Smooth muscle cell (in vitro differentiated cells): ENCODE data around the gene BRINP1. TPM values are rescaled to one million over a fixed set of nuclear protein-coding genes. Genes with fewer than 3 reads are reported as not detected.

Experiments
- DNase-seq: peaks from one replicate; lab custom pipeline; 2025; ENCODE audit not compliant: unreplicated experiment; lab: John Stamatoyannopoulos, UW
- H2AFZ ChIP-seq: fragments of 200-600 bp; sonication (generic); 2 replicates; pipeline ENCODE4 v1.6.0; 2016; ENCODE audit warnings: antibody characterized with exemption, low read depth, mild to moderate bottlenecking
- H3F3A ChIP-seq: fragments of 200-600 bp; sonication (generic); 2 replicates; pipeline ENCODE4 v1.6.0; 2017; ENCODE audit warnings: antibody characterized with exemption, low read depth
- H3K27ac ChIP-seq: fragments of 200-600 bp; sonication (generic); 2 replicates; pipeline ENCODE4 v1.5.1; 2016; ENCODE audit warnings: low read depth, mild to moderate bottlenecking
- H3K27me3 ChIP-seq: fragments of 200-600 bp; sonication (generic); 2 replicates; pipeline ENCODE4 v1.6.1; 2016; ENCODE audit warnings: low read depth, mild to moderate bottlenecking
- H3K36me3 ChIP-seq: fragments of 200-600 bp; sonication (generic); 2 replicates; pipeline ENCODE4 v1.5.1; 2016; ENCODE audit warnings: low read depth
- H3K4me1 ChIP-seq: fragments of 200-600 bp; sonication (generic); 2 replicates; pipeline ENCODE4 v1.5.1; 2016; ENCODE audit warnings: low read depth
- H3K4me2 ChIP-seq: fragments of 200-600 bp; sonication (generic); 2 replicates; pipeline ENCODE4 v1.6.0; 2016; ENCODE audit warnings: mild to moderate bottlenecking
- H3K4me3 ChIP-seq: fragments of 200-600 bp; sonication (generic); 2 replicates; pipeline ENCODE4 v1.5.1; 2016; ENCODE audit warnings: mild to moderate bottlenecking
- H3K79me2 ChIP-seq: fragments of 200-600 bp; sonication (generic); 2 replicates; pipeline ENCODE4 v1.6.0; 2016; ENCODE audit warnings: low read depth, mild to moderate bottlenecking
- H3K9ac ChIP-seq: fragments of 200-600 bp; sonication (generic); 2 replicates; pipeline ENCODE4 v1.6.0; 2016; ENCODE audit warnings: low read depth
- H3K9me3 ChIP-seq: fragments of 200-600 bp; sonication (generic); replicated peaks from 2 replicates; pipeline ENCODE4 v1.5.1; 2016; ENCODE audit warnings: low read depth
- H4K20me1 ChIP-seq: fragments of 200-600 bp; sonication (generic); 2 replicates; pipeline ENCODE4 v1.6.0; 2016; ENCODE audit warnings: low read depth
- WGBS: methylation state at CpG from one replicate; pipeline ENCODE4 v1.1.7; 2016; ENCODE audit warnings: low lambda C conversion rate; 5-methylcytosine and 5-hydroxymethylcytosine counted together
- polyA plus RNA-seq: library from polyadenylated mRNA; unstranded; fragments of >200 nt; fragmentation: Nextera tagmentation; extraction: Ambion mirVana; gene quantifications from 2 replicates; pipeline ENCODE4 v1.2.1, GENCODE V29; 2016
- total RNA-seq: library from RNA; depleted of rRNA; stranded (reverse); fragments of >200 nt; gene quantifications from 2 replicates; pipeline ENCODE4 v1.2.3, GENCODE V29; 2014
- TF ChIP-seq, protein P1 (sequence below): fragments of 200-600 bp; sonication (generic); IDR thresholded peaks from 2 replicates; pipeline ENCODE4 v1.5.1; 2017; ENCODE audit warnings: borderline replicate concordance, mild to moderate bottlenecking, antibody characterized with exemption; ENCODE audit not compliant: insufficient read depth, poor library complexity, severe bottlenecking

BRINP1 gene
- total and polyA plus RNA-seq, 2 experiments from 2014 or later = 0.19 to 0.45 TPM

DNA sequence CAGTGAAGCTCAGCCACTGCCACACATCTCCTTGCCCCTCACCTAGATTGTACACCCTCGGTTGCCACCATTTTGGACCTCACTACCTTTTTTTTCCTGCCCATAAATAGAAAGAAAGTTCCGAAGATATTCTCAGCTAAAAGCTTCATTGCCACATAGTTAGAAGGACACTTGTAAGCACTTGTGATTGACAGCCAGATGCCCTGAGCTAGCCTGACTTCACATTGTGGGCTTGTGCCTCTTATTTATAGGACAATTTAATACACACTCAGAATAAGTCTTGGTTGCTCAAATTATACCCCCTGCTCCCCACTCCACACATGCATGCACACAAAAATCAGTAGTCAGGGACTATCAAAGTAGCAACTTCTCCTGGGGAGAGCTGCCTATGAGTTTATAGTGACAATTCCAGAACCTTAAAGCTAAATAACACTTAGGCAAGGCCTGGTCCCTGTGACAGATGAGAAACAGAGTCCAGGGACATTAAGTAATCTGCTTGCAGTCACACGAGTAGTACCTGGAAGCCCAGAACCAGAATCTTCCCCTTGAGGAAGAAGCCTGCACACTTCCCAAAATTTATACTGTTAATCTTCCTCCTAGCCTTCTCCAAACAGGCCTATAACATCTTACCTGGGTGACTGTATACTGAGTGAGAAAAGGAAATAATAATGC, 184.8 kb downstream of the BRINP1 start:
- Histone ChIP-seq H4K20me1 (no peaks in the 10 kb centered on the region), H3K9me3 (no peaks in the 10 kb centered on the region), H3K4me3 (no peak overlapping the region), H3F3A (no peaks in the 10 kb centered on the region), H3K79me2 (no peaks in the 10 kb centered on the region), H3K4me1 (no peaks in the 10 kb centered on the region), H2AFZ (no peak overlapping the region), H3K4me2 (no peak overlapping the region), H3K27me3 (no peaks in the 10 kb centered on the region), H3K36me3 (no peaks in the 10 kb centered on the region), H3K9ac (no peak overlapping the region), H3K27ac (no peak overlapping the region)
- TF ChIP-seq, protein P1, sequence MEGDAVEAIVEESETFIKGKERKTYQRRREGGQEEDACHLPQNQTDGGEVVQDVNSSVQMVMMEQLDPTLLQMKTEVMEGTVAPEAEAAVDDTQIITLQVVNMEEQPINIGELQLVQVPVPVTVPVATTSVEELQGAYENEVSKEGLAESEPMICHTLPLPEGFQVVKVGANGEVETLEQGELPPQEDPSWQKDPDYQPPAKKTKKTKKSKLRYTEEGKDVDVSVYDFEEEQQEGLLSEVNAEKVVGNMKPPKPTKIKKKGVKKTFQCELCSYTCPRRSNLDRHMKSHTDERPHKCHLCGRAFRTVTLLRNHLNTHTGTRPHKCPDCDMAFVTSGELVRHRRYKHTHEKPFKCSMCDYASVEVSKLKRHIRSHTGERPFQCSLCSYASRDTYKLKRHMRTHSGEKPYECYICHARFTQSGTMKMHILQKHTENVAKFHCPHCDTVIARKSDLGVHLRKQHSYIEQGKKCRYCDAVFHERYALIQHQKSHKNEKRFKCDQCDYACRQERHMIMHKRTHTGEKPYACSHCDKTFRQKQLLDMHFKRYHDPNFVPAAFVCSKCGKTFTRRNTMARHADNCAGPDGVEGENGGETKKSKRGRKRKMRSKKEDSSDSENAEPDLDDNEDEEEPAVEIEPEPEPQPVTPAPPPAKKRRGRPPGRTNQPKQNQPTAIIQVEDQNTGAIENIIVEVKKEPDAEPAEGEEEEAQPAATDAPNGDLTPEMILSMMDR = no peak
- WGBS = 84% methylated on average over 3 of the region's 3 CpGs
- DNase-seq = no peak

DNA sequence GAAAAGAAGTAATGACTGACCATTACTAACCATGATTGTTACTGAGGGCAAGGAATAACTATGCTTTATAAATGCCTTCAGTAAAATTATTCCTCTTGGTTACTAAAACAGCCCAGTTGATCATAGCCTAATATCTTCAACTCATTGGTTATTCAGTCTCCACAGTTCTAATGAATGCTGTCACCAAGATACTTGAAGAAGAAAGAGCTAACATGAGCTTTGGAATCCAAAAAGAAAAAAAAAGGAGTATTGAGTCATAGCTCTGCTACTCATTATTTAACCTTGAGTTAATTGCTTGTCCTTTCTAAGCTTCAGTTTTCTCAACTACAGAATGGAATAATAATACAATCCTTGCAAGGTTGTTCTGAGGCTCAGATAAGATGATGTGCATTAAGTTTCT, 187.7 kb downstream of the BRINP1 start:
- H3K36me3 ChIP-seq = no peaks in the 10 kb centered on the region
- H3K4me1 ChIP-seq = no peaks in the 10 kb centered on the region
- no peaks in the 10 kb centered on the region for H3K27me3 ChIP-seq
- H3F3A ChIP-seq = no peaks in the 10 kb centered on the region
- H3K9ac ChIP-seq = no peak overlapping the region
- no peak overlapping the region for H2AFZ ChIP-seq
- TF ChIP-seq, protein P1 = no peak
- no peak overlapping the region for H3K4me3 ChIP-seq
- no peaks in the 10 kb centered on the region for H4K20me1 ChIP-seq
- H3K9me3 ChIP-seq = no peaks in the 10 kb centered on the region
- H3K79me2 ChIP-seq = no peaks in the 10 kb centered on the region
- no peak overlapping the region for H3K27ac ChIP-seq
- no peak for DNase-seq
- no peak overlapping the region for H3K4me2 ChIP-seq

DNA sequence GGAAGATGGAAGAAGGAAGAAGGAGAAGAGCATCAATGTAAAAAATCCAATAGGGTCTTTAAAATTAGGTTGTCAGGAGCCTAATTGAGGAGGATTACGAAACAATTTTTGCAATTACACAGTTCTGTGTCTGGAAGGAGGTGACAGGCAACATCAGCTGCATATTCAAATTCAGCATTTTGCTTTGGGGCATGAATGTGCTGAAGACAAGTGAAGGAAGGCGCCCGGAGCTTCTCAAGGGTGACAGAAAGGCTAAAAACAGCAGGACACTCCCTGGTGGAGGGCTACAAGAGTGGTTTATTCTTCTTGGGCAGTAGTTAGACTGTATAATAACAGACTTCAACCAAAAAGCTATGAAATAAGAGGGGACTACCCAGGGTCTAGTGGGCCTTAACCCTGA, 188.3 kb downstream of the BRINP1 start:
- H3K9me3 ChIP-seq = no peaks in the 10 kb centered on the region
- DNase-seq = no peak
- no peak overlapping the region for H3K27ac ChIP-seq
- WGBS = 78% methylated on average over 3 of the region's 3 CpGs
- H3K36me3 ChIP-seq = no peaks in the 10 kb centered on the region
- H3K4me1 ChIP-seq = no peaks in the 10 kb centered on the region
- TF ChIP-seq, protein P1 = no peak
- H4K20me1 ChIP-seq = no peaks in the 10 kb centered on the region
- no peaks in the 10 kb centered on the region for H3F3A ChIP-seq
- H3K27me3 ChIP-seq = no peaks in the 10 kb centered on the region
- H2AFZ ChIP-seq = no peak overlapping the region
- H3K4me2 ChIP-seq = no peak overlapping the region
- no peak overlapping the region for H3K4me3 ChIP-seq
- H3K79me2 ChIP-seq = no peaks in the 10 kb centered on the region
- no peak overlapping the region for H3K9ac ChIP-seq

DNA sequence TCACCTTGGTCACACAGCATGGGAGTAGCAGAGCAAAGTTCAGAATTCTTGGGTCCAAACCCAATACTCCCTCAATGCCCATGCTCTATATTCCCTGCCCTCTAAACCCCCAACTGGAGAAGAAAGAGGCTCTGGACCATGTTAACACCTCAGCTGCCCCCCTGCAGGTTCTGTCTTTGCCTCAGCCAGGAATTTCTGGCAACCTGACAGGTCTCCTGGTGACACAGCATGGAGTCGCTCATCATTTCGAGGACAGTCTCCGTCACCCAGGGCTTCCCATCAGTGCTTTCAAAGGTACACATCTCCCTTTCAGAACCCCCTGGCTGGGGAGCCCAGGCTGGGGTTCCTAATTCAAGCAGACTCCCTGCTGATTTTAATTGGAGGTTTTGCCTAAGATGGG, 189.5 kb downstream of the BRINP1 start:
- Histone ChIP-seq H3K4me2 (no peak overlapping the region), H3K79me2 (no peaks in the 10 kb centered on the region), H3K4me1 (no peaks in the 10 kb centered on the region), H3F3A (no peaks in the 10 kb centered on the region), H3K9ac (no peak overlapping the region), H3K4me3 (no peak overlapping the region), H3K9me3 (no peaks in the 10 kb centered on the region), H3K27ac (no peak overlapping the region), H3K27me3 (no peaks in the 10 kb centered on the region), H3K36me3 (no peaks in the 10 kb centered on the region), H2AFZ (no peak overlapping the region), H4K20me1 (no peaks in the 10 kb centered on the region)
- TF ChIP-seq, protein P1 = no peak
- 89% methylated on average over 3 of the region's 3 CpGs for WGBS
- DNase-seq = no peak
